ENCODE data around the gene GPR108.
"Not testable (repeated sequence)": the region's sequence is repeated elsewhere in the genome, so short reads cannot be mapped to it uniquely, and the experiment has no call there.

GPR108 gene

DNA sequence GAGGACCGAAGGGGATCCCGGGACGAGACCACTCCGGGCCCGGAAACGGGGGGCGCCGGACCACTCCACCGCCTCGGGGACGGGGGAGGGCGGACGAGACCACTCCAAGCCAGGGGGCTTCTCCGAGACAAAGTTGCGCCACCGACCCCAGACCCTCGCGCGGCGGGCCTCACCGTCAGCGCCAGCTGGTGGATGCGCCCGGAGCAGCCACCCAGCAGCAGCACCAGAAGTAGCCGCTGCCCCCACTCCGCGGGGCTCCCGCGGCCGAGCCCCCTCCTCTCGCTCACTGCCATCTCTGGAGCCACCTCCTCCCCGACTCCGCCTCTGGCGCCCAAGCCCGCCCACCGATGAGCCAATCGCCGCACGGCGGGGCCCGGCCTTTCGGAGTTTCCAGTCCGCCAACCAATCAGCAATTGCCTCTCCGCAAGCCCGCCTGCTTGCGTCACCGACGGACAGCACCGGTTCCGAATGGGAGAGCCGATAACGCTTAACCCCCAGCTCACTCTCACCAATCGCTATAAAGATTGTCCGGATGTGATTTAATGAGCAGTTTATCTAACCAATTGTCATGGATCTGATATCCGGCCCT is at the start of gene GPR108:
TSS of gene GPR108 (minus strand) at position 297 of the 589 bp plus-strand sequence. CDS start at position 293, 4 bp downstream.
- intact Hi-C loops (cut with DNase I) = loop anchor here (5.0 kb wide), 1 partner anchor 210 kb away; no protein-coding TSS in a partner anchor
- peak; percentile 100 for DNase-seq

DNA sequence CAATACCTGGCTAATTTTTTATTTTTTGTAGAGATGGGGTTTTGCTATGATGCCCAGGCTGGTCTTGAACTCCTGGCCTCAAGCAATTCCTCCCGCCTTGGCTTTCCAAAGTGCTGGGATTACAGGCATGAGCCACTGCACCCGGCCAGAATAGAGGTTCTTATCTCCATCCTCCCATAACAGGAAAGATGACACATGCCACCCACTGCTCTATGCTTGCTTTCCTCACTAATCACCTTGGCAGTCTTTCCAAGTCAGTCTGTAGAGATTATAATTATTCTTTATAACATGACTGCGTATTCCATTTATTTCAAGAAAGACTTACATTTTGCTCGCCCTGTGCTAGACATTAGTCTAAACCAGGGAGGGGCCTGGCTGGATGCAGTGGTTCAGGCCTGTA is 41.8 kb upstream of the GPR108 start:
- intact Hi-C loops (cut with DNase I) = no loop called here
- no peak for DNase-seq

DNA sequence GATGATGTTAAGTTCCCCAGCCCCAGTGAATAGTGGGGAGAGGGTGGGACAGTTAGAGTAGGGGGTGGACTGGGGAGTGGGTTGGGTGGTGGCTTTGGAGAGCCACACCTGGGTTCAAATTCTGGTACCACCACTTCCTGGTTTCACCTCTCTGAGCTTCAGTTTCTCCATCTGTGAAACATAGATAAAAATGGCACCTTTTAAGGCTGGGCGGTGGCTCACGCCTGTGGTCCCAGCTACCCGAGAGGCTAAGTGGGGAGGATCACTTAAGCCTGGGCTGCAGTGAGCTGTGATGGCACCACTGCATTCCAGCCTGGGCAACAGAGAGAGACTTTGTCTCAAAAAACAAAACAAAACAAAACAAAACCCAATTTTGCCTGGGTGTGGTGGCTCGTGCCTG is 41.0 kb upstream of the GPR108 start:
- intact Hi-C loops (cut with DNase I) = no loop called here
- peak in 1 of 10 donors; percentile 31 for DNase-seq

DNA sequence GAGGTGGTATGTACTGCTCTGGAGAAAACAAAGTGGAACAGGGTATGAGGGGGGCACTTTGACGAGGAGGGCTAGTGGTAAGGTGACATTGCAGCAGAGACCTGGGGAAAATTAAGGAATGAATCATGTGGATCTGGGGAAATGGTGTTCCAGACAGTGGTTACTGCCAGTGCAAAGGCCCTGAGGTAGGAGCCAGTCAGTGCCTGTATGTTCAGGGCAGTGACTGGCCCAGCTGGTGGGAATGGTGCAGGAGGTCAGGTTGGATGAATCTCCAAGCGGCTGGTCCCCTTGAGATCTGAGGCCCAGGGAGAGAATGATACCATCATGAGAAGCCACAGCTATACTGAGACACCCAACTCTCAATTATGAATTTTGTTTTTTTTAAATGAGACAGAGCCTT is 40.1 kb upstream of the GPR108 start:
- intact Hi-C loops (cut with DNase I) = no loop called here

DNA sequence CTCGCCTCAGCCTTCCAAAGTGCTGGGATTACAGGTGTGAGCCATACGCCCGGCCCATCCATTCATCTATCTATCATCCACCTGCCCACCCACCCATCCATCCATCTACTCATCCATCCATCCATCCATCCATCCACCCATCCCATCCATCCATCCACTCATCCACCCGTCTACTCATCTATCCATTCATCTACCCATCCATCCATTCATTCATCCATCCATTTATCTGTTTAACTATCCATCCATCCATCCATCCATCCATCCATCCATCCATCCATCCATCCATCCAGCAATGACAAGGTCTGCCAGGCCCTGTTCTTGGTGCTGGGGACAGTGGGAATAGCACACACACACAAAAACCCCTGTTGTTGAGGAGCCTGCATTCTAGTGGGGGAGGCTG is 39.6 kb upstream of the GPR108 start:
- peak in 1 of 10 donors; percentile 3 for DNase-seq
- intact Hi-C loops (cut with DNase I) = no loop called here

More for the DNA sequence above, 40.1 kb upstream of the GPR108 start:
- peak in 1 of 10 donors; percentile 5 for DNase-seq

DNA sequence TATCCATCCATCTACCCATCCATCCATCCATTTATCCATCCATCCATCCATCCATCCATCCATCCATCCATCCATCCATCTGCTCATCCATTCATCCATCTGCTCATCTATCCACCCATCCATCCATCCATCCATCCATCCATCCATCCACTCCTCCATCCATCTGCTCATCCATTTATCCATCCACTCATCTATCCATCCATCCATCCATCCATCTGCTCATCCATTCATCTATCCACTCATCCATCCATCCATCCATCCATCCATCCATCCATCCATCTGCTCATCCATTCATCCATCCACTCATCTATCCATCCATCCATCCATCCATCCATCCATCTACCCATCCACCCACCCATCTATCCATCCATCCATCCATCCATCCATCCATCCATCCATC is 38.7 kb upstream of the GPR108 start:
- DNase-seq; intact Hi-C loops (cut with DNase I): not testable (repeated sequence)

GRCh38 chr19:6774821-6775707 is 37.7 kb upstream of the GPR108 start:
- peak in 1 of 10 donors; percentile 29 for DNase-seq

DNA sequence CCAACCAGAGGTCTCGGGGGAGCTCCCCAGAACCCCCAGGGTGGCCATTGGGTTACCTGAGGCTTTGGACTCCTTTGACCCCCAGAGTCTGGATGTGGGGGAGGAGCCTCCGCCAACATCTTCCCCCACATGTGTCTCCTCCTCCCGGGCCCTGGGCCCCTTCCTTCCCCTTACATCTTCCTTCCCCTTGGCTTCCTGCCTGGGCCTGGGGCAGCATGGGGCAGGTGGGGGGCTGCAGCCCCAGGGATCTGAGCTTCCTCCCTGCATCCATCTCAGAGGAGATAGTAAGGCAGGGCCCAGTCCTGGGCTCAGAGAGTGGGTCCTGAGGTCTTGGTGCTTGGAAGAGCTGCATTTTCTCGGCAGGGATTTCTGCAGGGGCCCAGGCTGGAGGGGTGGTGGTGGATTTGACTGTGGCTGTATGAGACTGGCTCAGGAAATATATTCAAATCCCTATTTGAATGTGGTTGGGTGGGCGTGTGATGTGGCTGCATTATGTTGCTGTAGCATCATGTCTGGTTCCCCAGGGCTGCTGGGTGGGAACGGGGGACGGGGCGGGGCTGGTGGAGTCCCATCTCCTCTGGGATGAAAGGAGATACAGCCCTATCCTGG is 36.0 kb upstream of the GPR108 start:
- intact Hi-C loops (cut with DNase I) = no loop called here
- DNase-seq = peak in 2 of 10 donors; percentile 13 to 45

More at GRCh38 chr19:6774821-6775707, 37.7 kb upstream of the GPR108 start:
- intact Hi-C loops (cut with DNase I) = no loop called here

DNA sequence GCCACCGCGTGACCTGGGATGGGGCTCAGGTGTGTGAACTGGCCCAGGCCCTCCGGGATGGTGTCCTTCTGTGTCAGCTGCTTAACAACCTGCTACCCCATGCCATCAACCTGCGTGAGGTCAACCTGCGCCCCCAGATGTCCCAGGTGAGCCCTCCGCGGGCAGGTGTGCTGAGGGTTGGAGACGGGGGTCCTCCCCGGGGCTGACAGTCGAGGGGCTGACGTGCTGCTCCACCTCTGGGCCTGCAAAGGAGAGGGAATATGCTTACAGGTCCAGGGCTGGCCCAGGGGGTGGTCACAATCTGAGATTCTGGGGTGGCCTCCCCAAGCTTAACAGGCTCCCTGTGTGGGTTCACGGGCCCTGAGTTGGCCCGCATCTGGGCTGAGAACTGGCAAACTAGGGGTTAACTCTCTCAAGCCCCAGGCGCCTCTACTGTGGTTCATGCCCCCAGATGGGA is 35.5 kb upstream of the GPR108 start:
- intact Hi-C loops (cut with DNase I) = no loop called here
- DNase-seq = peak in 2 of 10 donors; percentile 65 to 80

DNA sequence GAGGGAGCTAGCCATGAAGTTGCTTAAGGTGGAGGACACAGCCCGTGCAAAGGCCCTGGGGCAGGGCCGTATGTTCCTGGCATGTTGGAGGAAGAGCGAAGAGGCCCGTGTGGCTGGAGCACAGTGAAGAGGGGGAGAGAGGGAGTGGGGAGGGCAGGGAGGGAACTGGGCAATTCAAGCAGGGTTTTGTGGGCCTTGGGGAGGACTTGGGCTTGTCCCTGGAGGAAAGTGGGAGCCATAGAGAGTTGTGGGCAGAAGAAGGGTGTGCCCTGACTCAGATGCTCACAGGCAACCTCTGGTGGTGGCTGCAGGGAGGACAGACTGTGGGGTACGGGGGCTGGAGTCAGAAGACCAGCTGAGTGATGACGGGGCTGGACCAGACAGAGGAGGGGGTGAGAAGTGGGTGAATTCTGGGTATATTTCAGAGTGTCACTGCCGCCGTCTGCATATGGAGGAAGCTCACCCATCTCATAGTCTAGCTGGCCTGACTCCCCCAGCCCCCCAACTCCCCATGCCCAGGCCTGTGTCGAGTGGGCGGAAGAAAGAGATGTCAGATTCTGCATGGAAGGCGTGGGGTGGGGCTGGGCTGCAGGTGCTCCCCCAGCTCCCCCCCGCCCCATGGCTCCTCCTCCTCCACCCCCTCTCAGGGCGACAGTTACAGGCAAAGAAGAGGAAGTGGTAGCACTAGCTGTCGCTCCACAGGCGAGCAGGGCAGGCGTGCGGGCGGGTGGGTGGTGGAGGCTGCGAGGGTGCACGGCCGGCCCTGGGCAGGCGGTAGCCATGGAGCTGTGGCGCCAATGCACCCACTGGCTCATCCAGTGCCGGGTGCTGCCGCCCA is 34.9 kb upstream of the GPR108 start, which contains the start of gene VAV1:
TSS of gene VAV1 (plus strand) at position 681 of the 838 bp plus-strand sequence. CDS start at position 781, 100 bp downstream.
- peak in 5 of 10 donors; percentile 15 to 79 (median 21) for DNase-seq
- intact Hi-C loops (cut with DNase I) = no loop called here

DNA sequence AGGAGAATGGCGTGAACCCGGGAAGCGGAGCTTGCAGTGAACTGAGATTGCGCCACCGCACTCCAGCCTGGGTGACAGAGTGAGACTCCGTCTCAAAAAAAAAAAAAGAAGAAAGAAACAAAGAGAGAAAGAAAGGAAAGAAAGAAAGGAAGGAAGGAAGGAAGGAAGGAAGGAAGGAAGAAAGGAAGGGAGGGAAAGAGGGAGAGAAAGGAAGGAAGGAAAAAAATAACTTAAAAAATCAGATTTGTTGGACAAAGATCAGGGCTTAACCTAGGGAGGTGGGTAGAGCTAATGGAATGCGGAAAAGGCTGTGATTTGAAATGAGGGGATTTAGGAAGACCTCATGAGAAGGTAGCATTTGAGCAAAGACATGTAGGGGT is 34.3 kb upstream of the GPR108 start:
- peak in 1 of 10 donors; percentile 18 for DNase-seq
- intact Hi-C loops (cut with DNase I) = not testable (repeated sequence)

- DNase-seq = peak in 2 of 10 donors; percentile 4 to 9
- intact Hi-C loops (cut with DNase I) = no loop called here
Measured at GRCh38 chr19:6769006-6769619, 31.7 kb upstream of the GPR108 start.

- intact Hi-C loops (cut with DNase I) = no loop called here
- DNase-seq = peak in 2 of 10 donors; percentile 19 to 31
Measured at GRCh38 chr19:6768236-6768785, 30.9 kb upstream of the GPR108 start.

DNA sequence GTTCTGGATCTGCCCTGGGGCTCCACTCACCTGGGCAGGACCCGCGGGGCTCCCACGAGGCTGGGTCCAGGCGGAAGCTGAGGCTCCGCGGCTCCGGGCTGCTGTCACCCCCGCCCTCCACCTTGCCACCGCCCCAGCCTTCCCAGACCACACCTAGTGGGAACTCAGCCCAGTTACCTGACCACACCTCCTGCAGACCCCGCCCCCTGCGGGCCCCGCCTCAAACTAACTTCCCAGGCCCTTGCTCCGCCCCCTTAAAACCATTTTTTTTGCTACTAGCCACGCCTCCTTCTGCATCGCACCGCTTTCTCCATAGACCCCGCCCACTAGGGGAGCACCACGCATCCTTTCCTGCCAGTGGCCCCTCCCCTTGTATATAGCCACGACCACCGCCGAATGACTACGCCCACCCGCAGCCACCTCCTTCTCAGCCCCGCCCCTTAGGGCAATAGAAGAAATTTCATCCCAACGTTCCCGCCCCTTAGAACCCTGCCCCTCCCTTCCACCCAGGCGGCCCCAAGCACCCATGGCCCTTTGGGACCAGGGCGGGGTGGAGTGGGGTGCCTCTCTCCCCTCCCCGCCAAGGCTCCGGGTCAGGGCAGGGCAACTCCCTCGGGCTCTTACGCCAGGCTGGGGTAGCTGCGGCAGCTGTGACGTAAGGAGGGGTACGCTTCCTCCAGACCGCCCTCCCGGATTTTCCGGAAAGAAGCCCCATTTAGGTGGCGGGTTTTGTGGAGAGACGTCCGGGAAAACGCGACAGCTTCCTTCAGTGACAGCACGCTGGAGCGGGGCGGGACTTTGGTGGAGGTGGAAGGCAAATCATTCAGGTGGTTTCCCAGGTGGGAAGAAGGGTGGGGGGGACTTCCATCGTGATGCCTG is 30.2 kb upstream of the GPR108 start, which contains the start of gene SH2D3A:
TSS of gene SH2D3A (minus strand) at position 79 of the 879 bp plus-strand sequence. CDS start 3,687 bp downstream, outside the sequence.
- intact Hi-C loops (cut with DNase I) = no loop called here
- DNase-seq = peak in 3 of 10 donors; percentile 8 to 75 (median 66)

DNA sequence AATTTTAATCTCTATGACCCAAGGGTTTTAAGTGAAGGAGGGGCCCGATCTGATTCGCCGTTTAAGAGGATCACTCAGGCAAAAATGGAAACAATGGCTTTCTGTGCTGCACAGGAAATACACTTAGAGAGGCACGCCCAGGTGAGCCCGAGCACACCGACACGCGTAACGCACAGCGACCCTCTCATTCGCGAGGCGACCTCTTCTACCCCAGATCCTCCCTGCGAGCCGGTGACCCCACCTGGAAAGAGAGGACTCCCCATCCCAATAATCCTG is 29.6 kb upstream of the GPR108 start:
- intact Hi-C loops (cut with DNase I) = no loop called here
- peak in 1 of 10 donors; percentile 49 for DNase-seq

DNA sequence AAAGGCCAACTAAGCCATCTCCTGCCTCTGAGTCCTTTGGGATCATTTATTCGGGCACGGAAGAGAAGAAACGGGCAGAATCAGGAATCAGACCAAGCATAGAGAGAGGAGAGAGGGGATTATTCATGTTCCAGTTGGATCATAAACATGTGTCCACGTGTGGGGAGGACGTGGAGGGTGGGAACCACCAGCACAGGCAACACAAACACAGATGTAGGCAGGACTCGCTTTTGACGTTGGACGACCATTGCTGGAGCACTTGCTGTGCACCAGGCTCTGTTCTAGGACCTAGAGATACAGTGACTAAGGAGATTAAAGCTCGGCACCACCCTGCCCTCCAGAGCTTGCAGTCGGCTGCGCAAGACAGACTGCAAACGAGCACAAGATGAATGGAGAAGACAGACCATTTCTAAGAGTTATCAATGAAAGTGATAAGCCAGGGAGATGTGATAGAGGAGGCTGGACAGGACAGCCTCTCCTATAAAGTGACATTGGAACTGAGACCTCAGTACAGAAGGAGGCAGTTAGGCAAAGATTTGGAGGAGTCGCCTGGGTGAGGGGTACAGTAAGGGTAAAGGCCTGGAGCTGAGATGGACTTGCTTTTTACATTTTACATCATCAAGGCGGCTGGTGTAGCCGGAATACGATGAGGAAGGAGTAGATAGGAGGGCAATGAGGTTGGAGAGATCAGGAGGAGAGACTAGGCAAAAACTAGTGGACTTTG is 29.1 kb upstream of the GPR108 start:
- DNase-seq = peak in 2 of 10 donors; percentile 9 to 25
- intact Hi-C loops (cut with DNase I) = no loop called here

DNA sequence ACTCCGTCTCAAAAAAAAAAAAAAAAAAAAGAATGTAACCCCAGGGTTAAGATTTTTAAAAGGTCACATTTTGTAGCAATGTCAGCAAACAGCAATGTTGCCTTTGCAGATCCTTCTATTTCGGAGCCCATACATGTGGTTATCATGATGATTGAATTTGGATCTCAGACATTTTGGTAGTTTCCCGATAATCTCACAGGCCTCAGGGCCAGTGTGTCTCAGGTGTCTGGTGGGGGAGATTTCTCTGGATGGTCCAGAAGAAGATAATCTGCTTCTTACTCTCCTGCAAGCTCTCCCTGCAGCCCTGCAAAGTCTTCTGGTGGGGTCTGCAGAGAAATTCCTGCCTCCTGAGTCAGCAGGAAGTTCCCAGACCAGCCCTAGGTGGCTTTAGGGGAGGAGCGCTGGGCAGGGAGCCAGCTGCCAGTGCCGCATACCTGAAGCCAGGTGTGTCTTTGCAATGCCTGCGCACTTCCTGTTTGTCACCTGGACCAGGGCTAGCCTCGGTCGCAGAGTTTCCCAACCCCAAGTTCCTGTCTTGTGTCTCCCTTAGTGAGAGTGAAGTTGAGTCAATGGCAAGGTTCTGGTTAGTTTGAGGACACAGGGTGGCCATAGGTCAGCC is 28.5 kb upstream of the GPR108 start:
- peak in 2 of 10 donors; percentile 59 to 70 for DNase-seq
- intact Hi-C loops (cut with DNase I) = no loop called here

Data from posterior cingulate gyrus (tissue), 11 donors.